ENCODE results near the gene GRID2. TPM values are rescaled to one million over a fixed set of nuclear protein-coding genes. Genes with fewer than 3 reads are reported as not detected.

The GRID2 gene
- total RNA-seq, 1 experiment from 2014 or later, result 2.2 TPM

DNA sequence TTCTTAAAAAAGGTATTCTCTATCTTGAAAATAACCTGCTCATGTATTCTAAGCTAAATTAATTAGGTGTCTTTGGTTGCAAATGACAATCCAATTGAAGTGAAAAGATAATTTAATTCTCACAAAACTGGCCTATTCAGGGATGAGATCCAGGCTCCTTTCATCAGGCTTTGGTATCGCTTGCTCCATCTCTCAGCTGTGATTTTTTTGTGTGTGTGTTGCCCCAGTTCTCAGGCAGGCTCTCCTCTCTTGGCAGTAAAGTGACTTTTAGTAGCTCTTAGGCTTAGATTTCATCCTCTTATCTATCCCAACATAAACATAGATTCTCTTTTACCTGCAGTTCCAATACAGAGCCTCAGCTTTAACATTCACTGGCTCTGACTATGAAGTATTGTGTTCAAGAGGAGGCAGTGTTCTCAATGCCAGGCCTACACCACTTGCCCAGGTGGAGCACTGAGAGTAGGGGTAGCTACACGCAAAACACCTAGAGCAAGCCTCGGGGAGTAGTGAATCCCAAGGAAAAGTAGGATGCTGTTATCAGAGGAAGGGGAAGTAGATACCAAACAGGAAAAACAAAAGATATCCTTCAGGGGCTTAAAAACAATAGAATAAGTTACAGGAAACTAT, 1132.3 kb downstream of the GRID2 start:
- no peaks in the 10 kb centered on the region for H3F3A ChIP-seq (ENCODE audit: low read length, unreplicated experiment)
- no peaks in the 10 kb centered on the region for H3K4me1 ChIP-seq (ENCODE audit: insufficient read depth, low read length)
- no TSS peak for BruUV-seq (replicated peaks)
- no peaks in the 10 kb centered on the region for H3K27me3 ChIP-seq (ENCODE audit: low read length)
- H4K20me1 ChIP-seq (ENCODE audit: low read length), result no peaks in the 10 kb centered on the region
- H3K9me2 ChIP-seq (replicated peaks; ENCODE audit: low read length), result no peaks in the 10 kb centered on the region
- ChIA-PET CTCF (no interaction called here), POLR2A (ENCODE audit: unreplicated experiment) (no interaction called here)
- H2AFZ ChIP-seq (ENCODE audit: low read length), result no peak overlapping the region
- no peak overlapping the region for H3K9ac ChIP-seq (ENCODE audit: low read length)
- no peak overlapping the region for H3K27ac ChIP-seq (ENCODE audit: low read length)
- no peaks in the 10 kb centered on the region for H3K79me2 ChIP-seq (ENCODE audit: low read length)
- intact Hi-C loops (cut with micrococcal nuclease), result no loop called here
- no peak for ATAC-seq
- TF ChIP-seq EZH2 (IDR thresholded peaks at IDR 0.05; ENCODE audit: low read length, unreplicated experiment), result no peak
- TF ChIP-seq EZH2phosphoT487 (IDR thresholded peaks at IDR 0.05; ENCODE audit: borderline replicate concordance, low read length), result no peak
- TF ChIP-seq, protein P1, sequence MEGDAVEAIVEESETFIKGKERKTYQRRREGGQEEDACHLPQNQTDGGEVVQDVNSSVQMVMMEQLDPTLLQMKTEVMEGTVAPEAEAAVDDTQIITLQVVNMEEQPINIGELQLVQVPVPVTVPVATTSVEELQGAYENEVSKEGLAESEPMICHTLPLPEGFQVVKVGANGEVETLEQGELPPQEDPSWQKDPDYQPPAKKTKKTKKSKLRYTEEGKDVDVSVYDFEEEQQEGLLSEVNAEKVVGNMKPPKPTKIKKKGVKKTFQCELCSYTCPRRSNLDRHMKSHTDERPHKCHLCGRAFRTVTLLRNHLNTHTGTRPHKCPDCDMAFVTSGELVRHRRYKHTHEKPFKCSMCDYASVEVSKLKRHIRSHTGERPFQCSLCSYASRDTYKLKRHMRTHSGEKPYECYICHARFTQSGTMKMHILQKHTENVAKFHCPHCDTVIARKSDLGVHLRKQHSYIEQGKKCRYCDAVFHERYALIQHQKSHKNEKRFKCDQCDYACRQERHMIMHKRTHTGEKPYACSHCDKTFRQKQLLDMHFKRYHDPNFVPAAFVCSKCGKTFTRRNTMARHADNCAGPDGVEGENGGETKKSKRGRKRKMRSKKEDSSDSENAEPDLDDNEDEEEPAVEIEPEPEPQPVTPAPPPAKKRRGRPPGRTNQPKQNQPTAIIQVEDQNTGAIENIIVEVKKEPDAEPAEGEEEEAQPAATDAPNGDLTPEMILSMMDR (conservative IDR thresholded peaks at IDR 0.05; ENCODE audit: low read depth, low read length), result no peak
- no peak overlapping the region for H3K4me2 ChIP-seq (ENCODE audit: low read length)
- H3K36me3 ChIP-seq (ENCODE audit: low read depth, low read length), result no peaks in the 10 kb centered on the region
- H3K9me3 ChIP-seq (ENCODE audit: low read length), result no peaks in the 10 kb centered on the region
- H3K4me3 ChIP-seq (ENCODE audit: low read length), result no peak overlapping the region
- DNase-seq, result no peak

DNA sequence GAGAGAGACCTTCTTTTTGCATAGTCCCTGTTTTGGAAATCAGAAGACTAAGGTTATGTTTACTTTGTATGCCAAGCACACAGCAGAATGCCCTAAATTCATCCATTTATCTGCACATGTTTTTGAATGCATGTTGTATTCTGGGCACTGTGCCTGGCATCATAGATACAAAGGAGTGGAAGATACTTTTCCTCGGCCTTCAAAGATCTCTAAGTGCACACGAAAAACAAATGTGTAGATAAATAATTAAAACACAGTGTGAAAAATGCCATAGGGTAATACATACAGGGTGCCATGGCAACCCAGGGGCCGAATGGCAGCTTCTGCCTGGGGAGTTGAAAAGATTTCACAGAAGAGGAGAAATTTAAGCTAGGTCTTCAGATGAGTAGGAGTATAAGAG, 1134.2 kb downstream of the GRID2 start:
- POLR2A ChIA-PET (ENCODE audit: unreplicated experiment), result no interaction called here
- no peaks in the 10 kb centered on the region for H3K4me1 ChIP-seq (ENCODE audit: insufficient read depth, low read length)
- no peaks in the 10 kb centered on the region for H3F3A ChIP-seq (ENCODE audit: low read length, unreplicated experiment)
- H4K20me1 ChIP-seq (ENCODE audit: low read length), result no peaks in the 10 kb centered on the region
- TF ChIP-seq EZH2 (IDR thresholded peaks at IDR 0.05; ENCODE audit: low read length, unreplicated experiment), result no peak
- no peak for TF ChIP-seq EZH2phosphoT487 (IDR thresholded peaks at IDR 0.05; ENCODE audit: borderline replicate concordance, low read length)
- TF ChIP-seq, protein P1 (conservative IDR thresholded peaks at IDR 0.05; ENCODE audit: low read depth, low read length), result no peak
- BruUV-seq (replicated peaks), result no TSS peak
- CTCF ChIA-PET, result no interaction called here
- ATAC-seq, result no peak
- no peaks in the 10 kb centered on the region for H3K9me2 ChIP-seq (replicated peaks; ENCODE audit: low read length)
- DNase-seq, result no peak
- H3K9me3 ChIP-seq (ENCODE audit: low read length), result no peaks in the 10 kb centered on the region
- intact Hi-C loops (cut with micrococcal nuclease), result no loop called here
- H3K79me2 ChIP-seq (ENCODE audit: low read length), result no peaks in the 10 kb centered on the region
- H3K4me2 ChIP-seq (ENCODE audit: low read length), result no peak overlapping the region
- no peak overlapping the region for H3K27ac ChIP-seq (ENCODE audit: low read length)
- H3K4me3 ChIP-seq (ENCODE audit: low read length), result no peak overlapping the region
- H3K27me3 ChIP-seq (ENCODE audit: low read length), result no peaks in the 10 kb centered on the region
- no peaks in the 10 kb centered on the region for H3K36me3 ChIP-seq (ENCODE audit: low read depth, low read length)
- H2AFZ ChIP-seq (ENCODE audit: low read length), result no peak overlapping the region
- H3K9ac ChIP-seq (ENCODE audit: low read length), result no peak overlapping the region

DNA sequence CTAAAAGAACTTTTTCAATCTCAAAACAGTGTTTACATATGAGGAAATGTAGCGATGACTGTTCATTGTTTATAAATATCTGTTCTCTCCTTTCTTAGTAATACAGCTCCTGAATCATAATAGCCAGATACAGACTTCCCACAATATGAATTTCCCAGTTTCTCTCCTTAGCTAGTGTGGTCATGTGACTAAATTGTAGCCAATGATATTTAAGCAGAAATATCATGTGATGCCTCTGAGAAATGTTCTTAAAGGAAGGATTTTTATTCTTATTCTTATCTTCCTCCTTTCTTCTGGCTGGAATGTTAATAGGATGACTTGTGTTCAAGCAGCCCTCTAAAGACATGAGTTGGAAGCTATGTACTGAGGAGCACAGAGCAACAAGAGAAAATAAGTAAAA, 1141.1 kb downstream of the GRID2 start:
- ChIA-PET CTCF (no interaction called here), POLR2A (ENCODE audit: unreplicated experiment) (no interaction called here)
- H3K27ac ChIP-seq (ENCODE audit: low read length), result no peak overlapping the region
- H3K9me3 ChIP-seq (ENCODE audit: low read length), result no peaks in the 10 kb centered on the region
- no peaks in the 10 kb centered on the region for H3K79me2 ChIP-seq (ENCODE audit: low read length)
- no peak overlapping the region for H2AFZ ChIP-seq (ENCODE audit: low read length)
- no peaks in the 10 kb centered on the region for H4K20me1 ChIP-seq (ENCODE audit: low read length)
- no peak overlapping the region for H3K4me2 ChIP-seq (ENCODE audit: low read length)
- H3K9ac ChIP-seq (ENCODE audit: low read length), result no peak overlapping the region
- no peak for TF ChIP-seq EZH2phosphoT487 (IDR thresholded peaks at IDR 0.05; ENCODE audit: borderline replicate concordance, low read length)
- TF ChIP-seq, protein P1 (conservative IDR thresholded peaks at IDR 0.05; ENCODE audit: low read depth, low read length), result no peak
- no peak for TF ChIP-seq EZH2 (IDR thresholded peaks at IDR 0.05; ENCODE audit: low read length, unreplicated experiment)
- H3K9me2 ChIP-seq (replicated peaks; ENCODE audit: low read length), result no peaks in the 10 kb centered on the region
- no peaks in the 10 kb centered on the region for H3F3A ChIP-seq (ENCODE audit: low read length, unreplicated experiment)
- no peaks in the 10 kb centered on the region for H3K27me3 ChIP-seq (ENCODE audit: low read length)
- no peaks in the 10 kb centered on the region for H3K4me1 ChIP-seq (ENCODE audit: insufficient read depth, low read length)
- no peaks in the 10 kb centered on the region for H3K36me3 ChIP-seq (ENCODE audit: low read depth, low read length)
- BruUV-seq (replicated peaks), result no TSS peak
- ATAC-seq (no peak), DNase-seq (no peak)
- intact Hi-C loops (cut with micrococcal nuclease), result no loop called here
- H3K4me3 ChIP-seq (ENCODE audit: low read length), result no peak overlapping the region
